Ishikawa (cell line): Measurements from ENCODE around the gene ABR.
A peak's percentile ranks its signal among the peaks of the same experiment; 100 is the strongest.

Experiments used
- CEBPB ChIP-seq: IDR thresholded peaks from 2 replicates; pipeline ENCODE4 v1.6.1; 2012
- CREB1 ChIP-seq: IDR thresholded peaks from 2 replicates; pipeline ENCODE4 v1.6.1; 2012; ENCODE audit warnings: low read depth
- EGR1 ChIP-seq: IDR thresholded peaks from 2 replicates; pipeline ENCODE4 v1.6.1; 2012
- EP300 ChIP-seq: IDR thresholded peaks from 2 replicates; pipeline ENCODE4 v1.6.1; 2012; ENCODE audit warnings: borderline replicate concordance
- FOXM1 ChIP-seq: IDR thresholded peaks from 2 replicates; pipeline ENCODE4 v1.6.1; 2012; ENCODE audit warnings: low read depth, borderline replicate concordance
- MAX ChIP-seq: IDR thresholded peaks from 2 replicates; pipeline ENCODE4 v1.6.1; 2012
- NFIC ChIP-seq: IDR thresholded peaks from 2 replicates; pipeline ENCODE4 v1.6.1; 2012
- RAD21 ChIP-seq: IDR thresholded peaks from 2 replicates; pipeline ENCODE4 v1.6.1; 2012; ENCODE audit warnings: low read depth
- TAF1 ChIP-seq: IDR thresholded peaks from 2 replicates; pipeline ENCODE4 v1.6.1; 2012; ENCODE audit warnings: low read depth, mild to moderate bottlenecking
- TCF12 ChIP-seq: IDR thresholded peaks from 2 replicates; pipeline ENCODE4 v1.6.1; 2012; ENCODE audit warnings: low read depth
- TEAD4 ChIP-seq: IDR thresholded peaks from 2 replicates; pipeline ENCODE4 v1.6.1; 2012
- YY1 ChIP-seq: IDR thresholded peaks from 2 replicates; pipeline ENCODE4 v1.6.1; 2012; ENCODE audit warnings: low read depth
- ZBTB7A ChIP-seq: IDR thresholded peaks from 2 replicates; pipeline ENCODE4 v1.6.1; 2012; ENCODE audit warnings: low read depth
- TF ChIP-seq, protein P1 (sequence below): IDR thresholded peaks from 2 replicates; pipeline ENCODE4 v1.6.1; 2012
- TF ChIP-seq, protein P2 (sequence below): IDR thresholded peaks from 2 replicates; pipeline ENCODE4 v1.6.1; 2012; ENCODE audit warnings: low read depth, mild to moderate bottlenecking

Gene ABR

DNA sequence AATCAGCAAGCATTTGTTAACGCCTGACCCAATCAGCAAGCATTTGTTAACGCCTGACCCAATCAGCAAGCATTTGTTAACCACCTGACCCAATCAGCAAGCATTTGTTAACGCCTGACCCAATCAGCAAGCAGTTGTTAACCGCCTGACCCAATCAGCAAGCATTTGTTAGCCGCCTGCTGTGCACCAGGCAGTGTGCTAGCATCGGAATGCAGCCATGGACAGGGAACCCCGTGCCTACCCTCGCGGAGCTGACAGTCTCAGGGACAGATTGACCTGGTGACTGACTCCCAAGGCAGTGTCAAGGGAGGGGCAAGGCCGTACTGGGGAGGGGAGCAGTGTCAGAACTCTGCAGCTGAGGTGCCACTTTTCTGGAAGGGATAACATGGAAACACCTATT, 66.9 kb downstream of the ABR start:
- TF ChIP-seq TCF12 (no peak), CREB1 (no peak), RAD21 (no peak), MAX (no peak), TAF1 (no peak), NFIC (no peak)
- TF ChIP-seq, protein P1, sequence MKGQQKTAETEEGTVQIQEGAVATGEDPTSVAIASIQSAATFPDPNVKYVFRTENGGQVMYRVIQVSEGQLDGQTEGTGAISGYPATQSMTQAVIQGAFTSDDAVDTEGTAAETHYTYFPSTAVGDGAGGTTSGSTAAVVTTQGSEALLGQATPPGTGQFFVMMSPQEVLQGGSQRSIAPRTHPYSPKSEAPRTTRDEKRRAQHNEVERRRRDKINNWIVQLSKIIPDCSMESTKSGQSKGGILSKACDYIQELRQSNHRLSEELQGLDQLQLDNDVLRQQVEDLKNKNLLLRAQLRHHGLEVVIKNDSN = no peak
- TF ChIP-seq, protein P2, sequence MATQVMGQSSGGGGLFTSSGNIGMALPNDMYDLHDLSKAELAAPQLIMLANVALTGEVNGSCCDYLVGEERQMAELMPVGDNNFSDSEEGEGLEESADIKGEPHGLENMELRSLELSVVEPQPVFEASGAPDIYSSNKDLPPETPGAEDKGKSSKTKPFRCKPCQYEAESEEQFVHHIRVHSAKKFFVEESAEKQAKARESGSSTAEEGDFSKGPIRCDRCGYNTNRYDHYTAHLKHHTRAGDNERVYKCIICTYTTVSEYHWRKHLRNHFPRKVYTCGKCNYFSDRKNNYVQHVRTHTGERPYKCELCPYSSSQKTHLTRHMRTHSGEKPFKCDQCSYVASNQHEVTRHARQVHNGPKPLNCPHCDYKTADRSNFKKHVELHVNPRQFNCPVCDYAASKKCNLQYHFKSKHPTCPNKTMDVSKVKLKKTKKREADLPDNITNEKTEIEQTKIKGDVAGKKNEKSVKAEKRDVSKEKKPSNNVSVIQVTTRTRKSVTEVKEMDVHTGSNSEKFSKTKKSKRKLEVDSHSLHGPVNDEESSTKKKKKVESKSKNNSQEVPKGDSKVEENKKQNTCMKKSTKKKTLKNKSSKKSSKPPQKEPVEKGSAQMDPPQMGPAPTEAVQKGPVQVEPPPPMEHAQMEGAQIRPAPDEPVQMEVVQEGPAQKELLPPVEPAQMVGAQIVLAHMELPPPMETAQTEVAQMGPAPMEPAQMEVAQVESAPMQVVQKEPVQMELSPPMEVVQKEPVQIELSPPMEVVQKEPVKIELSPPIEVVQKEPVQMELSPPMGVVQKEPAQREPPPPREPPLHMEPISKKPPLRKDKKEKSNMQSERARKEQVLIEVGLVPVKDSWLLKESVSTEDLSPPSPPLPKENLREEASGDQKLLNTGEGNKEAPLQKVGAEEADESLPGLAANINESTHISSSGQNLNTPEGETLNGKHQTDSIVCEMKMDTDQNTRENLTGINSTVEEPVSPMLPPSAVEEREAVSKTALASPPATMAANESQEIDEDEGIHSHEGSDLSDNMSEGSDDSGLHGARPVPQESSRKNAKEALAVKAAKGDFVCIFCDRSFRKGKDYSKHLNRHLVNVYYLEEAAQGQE = no peak

DNA sequence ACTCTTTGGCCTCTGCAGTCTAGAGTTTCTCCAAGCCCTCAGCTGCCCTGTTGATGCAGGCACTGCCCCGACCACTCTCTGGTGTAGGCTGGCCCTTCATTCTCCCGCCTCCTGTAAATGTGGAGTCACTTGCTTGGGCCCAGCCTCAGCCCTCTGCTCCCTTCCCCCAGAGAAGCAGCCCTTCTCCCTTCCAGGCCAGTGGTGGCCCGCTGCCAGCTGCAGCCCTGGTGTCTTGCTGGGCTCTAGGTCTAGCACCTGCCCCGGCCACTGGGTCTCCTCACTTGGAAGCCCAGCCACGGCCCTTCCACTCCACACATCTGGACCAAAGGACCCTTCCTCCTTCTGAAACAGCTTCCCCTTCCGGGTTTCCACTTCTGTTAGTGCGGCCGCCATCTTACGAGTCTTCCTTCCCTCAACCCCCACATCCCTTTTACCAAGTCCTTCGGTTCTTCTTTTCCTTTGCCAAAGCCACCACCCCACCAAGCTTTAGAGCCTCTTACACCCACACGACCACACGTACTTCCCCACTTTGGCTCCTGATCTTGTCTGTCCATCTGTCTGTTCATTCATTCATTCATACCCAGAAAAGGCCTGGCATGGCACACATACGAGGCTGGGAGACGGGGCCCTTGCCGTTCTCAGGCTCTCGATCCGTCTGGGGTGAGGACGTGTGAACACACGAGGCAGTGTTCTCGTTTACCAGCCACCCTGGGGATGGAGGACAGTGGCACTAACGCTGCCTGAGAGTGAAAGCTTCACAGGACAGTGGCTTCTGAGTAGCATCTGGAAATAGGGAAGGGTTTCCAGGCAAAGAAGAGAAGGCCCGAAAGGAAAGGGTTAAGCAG, 68.0 kb downstream of the ABR start:
- TF ChIP-seq EGR1 = no peak
- 0 out of 2 replicates have a peak, but pooled peaks have one; percentile 2 for TF ChIP-seq NFIC
- no peak for TF ChIP-seq RAD21

DNA sequence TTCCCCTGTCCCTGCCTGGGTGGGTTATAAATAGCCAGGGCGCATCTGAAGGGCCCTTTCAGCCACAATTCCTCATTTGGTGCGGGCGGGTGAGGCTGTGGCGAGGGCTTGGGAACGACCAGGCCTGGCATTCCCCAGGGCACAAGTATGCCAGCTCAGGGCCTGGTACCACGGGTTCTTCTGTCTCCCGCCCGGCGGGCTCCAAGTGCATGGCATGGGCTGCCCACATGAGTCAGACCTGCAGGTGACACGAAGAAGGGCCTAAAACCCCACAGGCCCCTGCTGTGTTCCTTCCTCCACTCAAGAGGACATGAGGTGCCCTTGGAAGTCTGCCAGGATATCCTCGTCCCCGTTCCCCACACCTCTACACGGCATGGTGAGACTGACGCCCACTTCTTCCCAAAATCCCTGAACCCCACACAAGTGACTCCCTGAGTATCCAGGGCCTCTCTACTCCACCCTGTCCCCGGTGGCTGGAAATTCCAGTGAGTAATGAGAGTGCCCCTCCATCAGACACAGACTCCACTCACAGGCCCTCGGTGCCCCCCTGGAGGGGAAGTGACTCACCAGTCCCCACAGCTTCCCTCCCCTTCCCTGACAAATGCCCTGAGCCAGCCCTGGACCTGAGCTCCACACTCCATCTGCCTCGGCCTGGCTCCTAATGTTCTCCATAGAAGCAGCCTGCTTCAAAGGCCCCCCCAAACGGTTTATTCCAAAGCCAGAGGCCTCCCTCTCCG, 68.8 kb downstream of the ABR start:
- TF ChIP-seq YY1 (no peak), TEAD4 (peak; percentile 9; the same call in 1 of the 2 replicates), MAX (peak; percentile 31; the same call in 1 of the 2 replicates), CREB1 (no peak), RAD21 (no peak), ZBTB7A (no peak; the same call in 1 of the 2 replicates), TCF12 (peak; percentile 57; the same call in 1 of the 2 replicates), NFIC (peak; percentile 70)

- TF ChIP-seq, protein P2 = no peak
- TF ChIP-seq MAX = no peak; the same call in 1 of the 2 replicates
Measured at GRCh38 chr17:1110541-1110861, 69.3 kb downstream of the ABR start.

DNA sequence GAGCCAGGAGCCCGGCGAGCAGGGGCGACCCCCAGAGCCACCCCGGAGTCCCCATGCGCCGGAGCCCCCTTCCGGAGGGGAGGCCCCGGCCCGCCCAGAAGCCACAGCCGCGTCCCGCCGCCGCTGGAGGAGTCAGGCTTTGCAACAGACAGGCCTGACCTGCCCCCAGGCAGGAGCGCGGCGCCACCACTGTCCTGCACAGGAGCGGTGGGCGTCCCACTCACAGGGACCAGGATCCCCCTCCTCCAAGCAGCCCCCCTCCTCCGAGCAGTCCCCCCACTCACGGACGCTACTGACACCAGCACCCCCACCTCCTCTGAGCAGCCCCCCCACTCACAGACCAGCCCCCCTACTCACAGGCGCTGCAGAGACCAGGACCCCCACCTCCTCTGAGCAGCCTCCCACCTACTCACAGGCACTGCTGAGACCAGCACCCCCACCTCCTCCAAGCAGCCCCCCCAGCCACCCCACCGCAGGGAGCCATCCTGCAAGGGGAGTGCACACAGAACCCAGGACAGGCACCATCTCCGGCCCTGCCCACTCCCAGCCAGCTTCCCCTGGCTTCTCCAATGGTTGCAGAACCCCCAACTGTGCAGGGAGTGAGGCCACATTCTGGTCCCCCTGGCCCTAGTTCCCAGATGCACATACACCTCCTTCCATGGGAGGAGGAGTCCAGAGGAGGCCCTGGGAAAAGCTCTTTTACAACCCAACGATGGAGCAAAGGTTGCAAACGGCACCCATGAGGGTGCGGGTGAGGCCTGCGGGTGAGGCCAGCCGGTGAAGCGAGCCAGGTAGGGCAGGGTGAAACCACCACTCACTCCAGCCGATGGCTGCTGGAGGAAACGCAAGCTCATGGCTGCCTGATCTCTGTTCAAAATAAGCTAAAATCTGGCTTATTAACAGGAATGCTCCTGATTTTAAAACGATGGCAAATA, 69.9 kb downstream of the ABR start:
- 0 out of 2 replicates have a peak, but pooled peaks have one; percentile 3 for TF ChIP-seq MAX
- no peak for TF ChIP-seq EP300
- peak; percentile 36; the same call in 1 of the 2 replicates for TF ChIP-seq TAF1
- TF ChIP-seq EGR1 = no peak
- TF ChIP-seq, protein P1 = no peak
- no peak for TF ChIP-seq NFIC
- TF ChIP-seq TEAD4 = no peak
- no peak for TF ChIP-seq CEBPB
- TF ChIP-seq TCF12 = no peak
- TF ChIP-seq, protein P2 = no peak
- TF ChIP-seq FOXM1 = no peak
- peak; percentile 75 for TF ChIP-seq ZBTB7A
